ENCODE data around the gene CDPF1. TPM values are rescaled to one million over a fixed set of nuclear protein-coding genes. Genes with fewer than 3 reads are reported as not detected.

Gene CDPF1
- polyA plus RNA-seq, 1 donor from 2014 or later, result 32.7 TPM

DNA sequence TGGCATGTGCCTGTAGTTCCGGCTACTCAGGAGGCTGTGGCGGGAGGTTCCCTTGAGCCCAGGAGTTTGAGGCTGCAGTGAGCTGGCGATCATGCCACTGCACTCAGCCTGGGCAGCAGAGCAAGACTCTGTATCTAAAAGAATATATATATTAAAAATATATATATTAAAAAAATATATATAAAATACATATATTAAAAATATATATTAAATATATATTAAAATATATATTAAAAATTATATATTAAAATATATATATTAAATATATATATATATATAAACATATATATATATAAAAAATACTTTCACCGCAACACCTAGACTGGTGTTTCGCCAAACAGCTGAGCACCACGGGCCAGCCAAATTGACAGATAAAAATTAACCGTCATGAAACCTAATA is 26.5 kb upstream of the CDPF1 start:
- H3K9me2 ChIP-seq (ENCODE audit: insufficient read depth, low read length), result no peaks in the 10 kb centered on the region
- H3K27ac ChIP-seq (ENCODE audit: low read length), result no peak overlapping the region
- no peak overlapping the region for H2AFZ ChIP-seq (ENCODE audit: low read depth, low read length)
- H3K27me3 ChIP-seq (ENCODE audit: insufficient read depth, low read depth, low read length), result no peaks in the 10 kb centered on the region
- H3K79me2 ChIP-seq (replicated peaks; ENCODE audit: insufficient read depth, low read length), result no peaks in the 10 kb centered on the region
- H3K36me3 ChIP-seq (ENCODE audit: insufficient read depth, low read length), result no peaks in the 10 kb centered on the region
- no peaks in the 10 kb centered on the region for H3F3A ChIP-seq (ENCODE audit: insufficient read depth, low read length, poor library complexity, severe bottlenecking)
- no peak overlapping the region for H3K4me2 ChIP-seq (ENCODE audit: low read length)
- no peaks in the 10 kb centered on the region for H4K20me1 ChIP-seq (ENCODE audit: insufficient read depth)
- H3K4me3 ChIP-seq (ENCODE audit: low read length), result no peak overlapping the region
- no peak for TF ChIP-seq POLR2AphosphoS5 (IDR thresholded peaks at IDR 0.05)
- no peak for TF ChIP-seq RAD21 (conservative IDR thresholded peaks at IDR 0.05)
- TF ChIP-seq, protein P1, sequence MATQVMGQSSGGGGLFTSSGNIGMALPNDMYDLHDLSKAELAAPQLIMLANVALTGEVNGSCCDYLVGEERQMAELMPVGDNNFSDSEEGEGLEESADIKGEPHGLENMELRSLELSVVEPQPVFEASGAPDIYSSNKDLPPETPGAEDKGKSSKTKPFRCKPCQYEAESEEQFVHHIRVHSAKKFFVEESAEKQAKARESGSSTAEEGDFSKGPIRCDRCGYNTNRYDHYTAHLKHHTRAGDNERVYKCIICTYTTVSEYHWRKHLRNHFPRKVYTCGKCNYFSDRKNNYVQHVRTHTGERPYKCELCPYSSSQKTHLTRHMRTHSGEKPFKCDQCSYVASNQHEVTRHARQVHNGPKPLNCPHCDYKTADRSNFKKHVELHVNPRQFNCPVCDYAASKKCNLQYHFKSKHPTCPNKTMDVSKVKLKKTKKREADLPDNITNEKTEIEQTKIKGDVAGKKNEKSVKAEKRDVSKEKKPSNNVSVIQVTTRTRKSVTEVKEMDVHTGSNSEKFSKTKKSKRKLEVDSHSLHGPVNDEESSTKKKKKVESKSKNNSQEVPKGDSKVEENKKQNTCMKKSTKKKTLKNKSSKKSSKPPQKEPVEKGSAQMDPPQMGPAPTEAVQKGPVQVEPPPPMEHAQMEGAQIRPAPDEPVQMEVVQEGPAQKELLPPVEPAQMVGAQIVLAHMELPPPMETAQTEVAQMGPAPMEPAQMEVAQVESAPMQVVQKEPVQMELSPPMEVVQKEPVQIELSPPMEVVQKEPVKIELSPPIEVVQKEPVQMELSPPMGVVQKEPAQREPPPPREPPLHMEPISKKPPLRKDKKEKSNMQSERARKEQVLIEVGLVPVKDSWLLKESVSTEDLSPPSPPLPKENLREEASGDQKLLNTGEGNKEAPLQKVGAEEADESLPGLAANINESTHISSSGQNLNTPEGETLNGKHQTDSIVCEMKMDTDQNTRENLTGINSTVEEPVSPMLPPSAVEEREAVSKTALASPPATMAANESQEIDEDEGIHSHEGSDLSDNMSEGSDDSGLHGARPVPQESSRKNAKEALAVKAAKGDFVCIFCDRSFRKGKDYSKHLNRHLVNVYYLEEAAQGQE (IDR thresholded peaks at IDR 0.05; ENCODE audit: borderline replicate concordance), result no peak
- TF ChIP-seq, protein P2, sequence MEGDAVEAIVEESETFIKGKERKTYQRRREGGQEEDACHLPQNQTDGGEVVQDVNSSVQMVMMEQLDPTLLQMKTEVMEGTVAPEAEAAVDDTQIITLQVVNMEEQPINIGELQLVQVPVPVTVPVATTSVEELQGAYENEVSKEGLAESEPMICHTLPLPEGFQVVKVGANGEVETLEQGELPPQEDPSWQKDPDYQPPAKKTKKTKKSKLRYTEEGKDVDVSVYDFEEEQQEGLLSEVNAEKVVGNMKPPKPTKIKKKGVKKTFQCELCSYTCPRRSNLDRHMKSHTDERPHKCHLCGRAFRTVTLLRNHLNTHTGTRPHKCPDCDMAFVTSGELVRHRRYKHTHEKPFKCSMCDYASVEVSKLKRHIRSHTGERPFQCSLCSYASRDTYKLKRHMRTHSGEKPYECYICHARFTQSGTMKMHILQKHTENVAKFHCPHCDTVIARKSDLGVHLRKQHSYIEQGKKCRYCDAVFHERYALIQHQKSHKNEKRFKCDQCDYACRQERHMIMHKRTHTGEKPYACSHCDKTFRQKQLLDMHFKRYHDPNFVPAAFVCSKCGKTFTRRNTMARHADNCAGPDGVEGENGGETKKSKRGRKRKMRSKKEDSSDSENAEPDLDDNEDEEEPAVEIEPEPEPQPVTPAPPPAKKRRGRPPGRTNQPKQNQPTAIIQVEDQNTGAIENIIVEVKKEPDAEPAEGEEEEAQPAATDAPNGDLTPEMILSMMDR (IDR thresholded peaks at IDR 0.05; ENCODE audit: poor library complexity, severe bottlenecking), result no peak
- no peak for TF ChIP-seq TAF1 (IDR thresholded peaks at IDR 0.05; ENCODE audit: low read depth)
- TF ChIP-seq SMC3 (conservative IDR thresholded peaks at IDR 0.05; ENCODE audit: poor library complexity), result no peak
- TF ChIP-seq EZH2 (IDR thresholded peaks at IDR 0.05; ENCODE audit: borderline replicate concordance, insufficient read depth, low read length, poor library complexity, severe bottlenecking), result no peak
- no peak for TF ChIP-seq EP300 (conservative IDR thresholded peaks at IDR 0.05; ENCODE audit: poor library complexity, severe bottlenecking)
- TF ChIP-seq MXI1 (conservative IDR thresholded peaks at IDR 0.05; ENCODE audit: poor library complexity, severe bottlenecking), result no peak
- H3K9me3 ChIP-seq (ENCODE audit: low read length), result no peaks in the 10 kb centered on the region
- no peak overlapping the region for H3K9ac ChIP-seq (ENCODE audit: low read length)

- Histone ChIP-seq H3K9me3 (ENCODE audit: low read length) (no peaks in the 10 kb centered on the region), H3K79me2 (replicated peaks; ENCODE audit: insufficient read depth, low read length) (no peaks in the 10 kb centered on the region), H3K36me3 (ENCODE audit: insufficient read depth, low read length) (no peaks in the 10 kb centered on the region), H3K27ac (ENCODE audit: low read length) (no peak overlapping the region), H3K27me3 (ENCODE audit: insufficient read depth, low read depth, low read length) (no peaks in the 10 kb centered on the region), H3F3A (ENCODE audit: insufficient read depth, low read length, poor library complexity, severe bottlenecking) (no peaks in the 10 kb centered on the region), H3K9ac (ENCODE audit: low read length) (no peak overlapping the region), H2AFZ (ENCODE audit: low read depth, low read length) (no peak overlapping the region), H3K4me3 (ENCODE audit: low read length) (no peak overlapping the region), H4K20me1 (ENCODE audit: insufficient read depth) (no peaks in the 10 kb centered on the region), H3K9me2 (ENCODE audit: insufficient read depth, low read length) (no peaks in the 10 kb centered on the region), H3K4me2 (ENCODE audit: low read length) (no peak overlapping the region)
- TF ChIP-seq, protein P1 (IDR thresholded peaks at IDR 0.05; ENCODE audit: borderline replicate concordance), result no peak
- TF ChIP-seq SMC3 (conservative IDR thresholded peaks at IDR 0.05; ENCODE audit: poor library complexity) (no peak), EZH2 (IDR thresholded peaks at IDR 0.05; ENCODE audit: borderline replicate concordance, insufficient read depth, low read length, poor library complexity, severe bottlenecking) (no peak)
Observed at GRCh38 chr22:46275455-46276122, 25.5 kb upstream of the CDPF1 start.
